ENCODE data around the gene SAA2.
"Not testable (repeated sequence)": the region's sequence is repeated elsewhere in the genome, so short reads cannot be mapped to it uniquely, and the experiment has no call there.

SAA2 gene

GRCh38 chr11:18248561-18248960 lies at the start of gene SAA2:
Gene SAA2, minus strand, starts transcription at chr11:18248668. Its CDS starts 657 bp downstream, at chr11:18248011.
- DNase-seq (ENCODE audit: low read depth), result no peak

DNA sequence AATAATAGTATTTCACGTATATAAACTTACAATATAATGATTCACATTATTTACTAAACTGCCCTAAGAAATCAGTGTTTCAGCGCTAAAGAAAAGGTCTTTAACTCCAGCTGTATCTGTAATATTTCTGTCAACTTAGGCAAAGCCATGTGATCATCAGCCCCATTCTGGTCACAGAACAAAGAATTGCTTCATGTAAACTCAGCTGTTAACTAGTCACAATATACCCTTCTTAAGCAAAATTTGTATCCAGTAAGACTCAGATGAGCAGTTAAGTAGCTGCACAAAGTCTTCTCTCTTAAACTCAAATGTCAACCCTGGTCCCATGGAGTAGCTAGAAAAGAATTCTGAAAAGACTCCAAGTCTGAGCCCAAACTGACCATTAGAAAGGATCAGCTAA lies 46.8 kb upstream of the SAA2 start:
- DNase-seq (ENCODE audit: low read depth), result no peak

DNA sequence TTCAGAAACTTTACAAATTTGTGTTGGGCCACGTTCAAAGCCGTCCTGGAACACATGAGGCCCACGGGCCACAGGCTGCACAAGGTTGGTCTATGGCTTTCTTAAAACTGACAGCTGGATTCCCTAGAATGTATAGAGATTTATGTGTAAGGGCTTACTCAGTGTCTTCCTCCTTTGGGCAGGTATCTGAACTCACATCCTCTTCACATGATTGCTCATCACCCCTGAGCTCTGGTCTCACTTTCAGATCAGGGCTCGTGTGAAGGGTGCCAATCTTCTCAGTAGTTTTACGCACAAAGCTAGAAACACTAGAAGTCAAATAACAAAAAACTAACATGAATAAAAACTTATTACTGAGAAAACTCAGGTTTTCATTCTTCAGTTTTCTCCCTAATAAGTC lies 46.4 kb upstream of the SAA2 start:
- DNase-seq (ENCODE audit: low read depth), result no peak

DNA sequence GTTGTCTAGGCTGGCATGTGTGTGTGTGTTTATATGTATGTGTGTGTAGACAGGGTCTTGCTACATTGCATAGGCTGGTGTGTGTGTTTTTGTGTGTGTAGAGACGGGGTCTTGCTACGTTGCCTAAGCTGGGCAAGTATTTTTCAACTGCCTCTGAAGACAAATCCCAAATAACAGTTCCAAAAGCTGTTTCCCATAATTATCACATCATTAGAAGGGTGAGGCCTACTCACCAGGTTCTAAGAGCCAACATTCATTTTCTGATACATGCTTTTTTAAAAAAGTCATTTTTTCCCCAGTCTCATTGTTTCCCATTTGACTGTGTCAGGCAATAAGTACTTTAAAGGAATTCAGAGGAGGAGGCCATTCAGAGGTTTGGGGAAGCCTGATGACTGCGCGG lies 40.4 kb upstream of the SAA2 start:
- DNase-seq (ENCODE audit: low read depth), result no peak

DNA sequence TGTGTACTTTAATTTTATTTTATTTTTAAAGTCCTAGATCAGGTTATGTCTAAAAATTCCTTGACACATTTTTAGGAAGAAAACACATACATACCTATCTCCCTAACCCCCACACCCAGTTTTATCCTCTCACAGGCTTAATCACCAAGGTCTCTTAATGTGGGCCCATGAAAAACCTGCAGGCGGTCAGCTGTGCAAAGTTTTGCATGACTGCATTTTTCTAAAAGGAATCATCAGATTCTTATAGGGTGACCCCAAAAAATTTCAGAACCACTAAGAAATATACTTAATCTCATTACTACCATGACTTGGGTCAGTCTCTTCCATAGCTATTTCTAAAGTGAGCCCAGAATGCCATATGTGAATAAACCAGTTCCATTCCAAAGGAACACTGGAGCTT lies 37.4 kb upstream of the SAA2 start:
- peak; percentile 39 for DNase-seq (ENCODE audit: low read depth)

GRCh38 chr11:18282626-18283025 lies 34.2 kb upstream of the SAA2 start:
- DNase-seq (ENCODE audit: low read depth), result no peak

- no peak for DNase-seq (ENCODE audit: low read depth)
These were observed 32.1 kb upstream of the SAA2 start for GRCh38 chr11:18280438-18281045.

DNA sequence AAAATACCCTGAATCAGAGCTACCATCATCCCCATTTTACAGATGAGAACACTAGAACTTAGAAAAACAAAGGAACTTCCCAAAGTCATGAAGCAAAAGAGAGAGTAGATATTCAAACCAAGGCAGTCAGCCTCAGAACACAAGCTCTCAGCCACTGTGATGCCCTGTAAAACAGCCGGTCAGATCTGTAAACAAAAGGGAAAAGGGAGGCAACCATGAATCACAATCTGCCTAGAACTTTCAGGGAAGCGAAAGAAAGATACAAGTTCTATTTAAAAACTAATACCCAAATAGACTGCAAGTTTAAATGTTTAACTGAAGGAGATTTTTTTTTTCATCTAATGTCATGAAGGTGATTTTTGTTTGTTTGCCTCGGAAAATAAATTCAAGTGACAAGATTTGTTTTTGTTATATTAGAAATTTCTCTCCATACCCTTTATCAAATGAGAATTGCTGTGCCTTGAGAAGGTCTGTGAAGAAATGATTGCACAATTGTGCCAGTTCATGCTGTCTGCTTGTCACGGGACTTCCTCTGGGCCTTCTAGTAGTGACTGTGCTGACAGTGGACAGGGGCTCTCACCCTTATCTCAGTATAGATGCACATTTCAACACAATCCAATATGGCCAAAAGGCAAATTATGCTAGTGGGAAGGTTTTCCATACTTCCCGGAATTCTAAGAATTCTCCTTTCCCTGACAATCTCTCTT lies 29.2 kb upstream of the SAA2 start:
- no peak for DNase-seq (ENCODE audit: low read depth)

GRCh38 chr11:18271206-18271605 lies 22.7 kb upstream of the SAA2 start:
- no peak for DNase-seq (ENCODE audit: low read depth)

GRCh38 chr11:18270102-18270501 lies 21.6 kb upstream of the SAA2 start:
- no peak for DNase-seq (ENCODE audit: low read depth)

- DNase-seq (ENCODE audit: low read depth), result not testable (repeated sequence)
These were observed 20.8 kb upstream of the SAA2 start for GRCh38 chr11:18269252-18269651.

DNA sequence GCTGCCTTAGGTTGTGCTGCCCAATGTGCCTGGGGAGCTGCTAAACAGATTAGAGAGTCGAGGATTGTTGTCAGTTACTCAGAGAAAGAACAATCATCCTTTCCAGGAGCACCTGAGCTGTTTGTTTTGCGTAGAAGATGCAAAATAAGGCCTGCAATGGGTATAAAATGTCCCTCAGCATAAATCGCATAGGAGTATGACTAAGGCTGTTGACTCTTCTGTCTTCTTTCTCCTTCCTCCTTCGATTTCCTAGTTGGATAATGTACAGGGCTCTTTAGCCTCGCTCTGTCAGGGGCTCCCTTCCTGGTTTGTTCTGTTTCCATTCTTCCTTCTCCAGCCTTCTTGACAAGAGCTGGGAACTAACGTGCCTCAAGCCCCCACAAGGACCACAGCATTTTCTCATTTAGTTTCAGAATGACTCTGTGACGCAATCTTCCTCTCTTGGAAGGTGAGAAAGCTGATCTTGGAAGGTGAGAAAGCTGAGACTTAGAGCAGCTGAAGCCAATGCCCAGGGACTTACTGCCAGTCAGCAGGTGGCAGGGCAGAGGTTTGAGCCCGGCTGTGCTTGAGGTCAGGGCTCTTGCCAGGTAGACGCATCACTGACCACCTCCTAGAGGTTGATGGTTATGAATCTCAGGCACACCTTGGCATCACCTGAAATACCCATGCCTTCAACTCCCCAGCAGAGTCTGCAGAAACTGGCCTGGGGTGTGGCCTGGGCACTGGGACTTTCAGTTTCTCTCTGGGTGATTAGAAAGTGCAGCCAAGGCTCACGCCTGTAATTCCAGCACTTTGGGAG lies 19.1 kb upstream of the SAA2 start:
- not testable (repeated sequence) for DNase-seq (ENCODE audit: low read depth)

DNA sequence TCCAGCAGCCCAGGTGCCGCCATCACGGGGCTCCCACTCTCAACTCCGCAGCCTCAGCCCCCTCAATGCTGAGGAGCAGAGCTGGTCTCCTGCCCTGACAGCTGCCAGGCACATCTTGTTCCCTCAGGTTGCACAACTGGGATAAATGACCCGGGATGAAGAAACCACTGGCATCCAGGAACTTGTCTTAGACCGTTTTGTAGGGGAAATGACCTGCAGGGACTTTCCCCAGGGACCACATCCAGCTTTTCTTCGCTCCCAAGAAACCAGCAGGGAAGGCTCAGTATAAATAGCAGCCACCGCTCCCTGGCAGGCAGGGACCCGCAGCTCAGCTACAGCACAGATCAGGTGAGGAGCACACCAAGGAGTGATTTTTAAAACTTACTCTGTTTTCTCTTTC lies 17.5 kb upstream of the SAA2 start, which contains the start of gene SAA1:
Gene SAA1, plus strand, starts transcription at position 316 of the 400 bp plus-strand sequence. CDS start 624 bp downstream, outside the sequence.
- no peak for DNase-seq (ENCODE audit: low read depth)

- DNase-seq (ENCODE audit: low read depth), result no peak
These were observed 16.4 kb upstream of the SAA2 start for GRCh38 chr11:18264677-18265555.

GRCh38 chr11:18264035-18264434 lies 15.6 kb upstream of the SAA2 start:
- DNase-seq (ENCODE audit: low read depth), result no peak

- DNase-seq (ENCODE audit: low read depth), result not testable (repeated sequence)
These were observed 14.3 kb upstream of the SAA2 start for GRCh38 chr11:18262681-18263350.

DNA sequence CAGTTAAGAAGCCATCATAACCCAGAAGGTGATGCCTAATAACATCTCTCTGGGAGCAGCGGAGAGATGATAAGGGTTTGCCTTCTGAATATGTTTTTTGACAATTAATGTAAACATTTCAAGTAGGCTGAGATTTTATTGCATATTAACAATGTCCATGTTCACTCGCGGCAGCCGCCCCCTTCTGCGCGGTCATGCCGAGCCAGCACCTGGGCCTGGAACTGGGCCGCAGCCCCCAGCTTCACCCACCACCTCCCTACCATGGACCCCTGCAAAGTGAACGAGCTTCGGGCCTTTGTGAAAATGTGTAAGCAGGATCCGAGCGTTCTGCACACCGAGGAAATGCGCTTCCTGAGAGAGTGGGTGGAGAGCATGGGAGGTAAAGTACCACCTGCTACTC lies 13.3 kb upstream of the SAA2 start:
- no peak for DNase-seq (ENCODE audit: low read depth)

GRCh38 chr11:18259259-18259658 lies 10.8 kb upstream of the SAA2 start:
- DNase-seq (ENCODE audit: low read depth), result no peak

- no peak for DNase-seq (ENCODE audit: low read depth)
These were observed 6.4 kb upstream of the SAA2 start for GRCh38 chr11:18254781-18255361.

DNA sequence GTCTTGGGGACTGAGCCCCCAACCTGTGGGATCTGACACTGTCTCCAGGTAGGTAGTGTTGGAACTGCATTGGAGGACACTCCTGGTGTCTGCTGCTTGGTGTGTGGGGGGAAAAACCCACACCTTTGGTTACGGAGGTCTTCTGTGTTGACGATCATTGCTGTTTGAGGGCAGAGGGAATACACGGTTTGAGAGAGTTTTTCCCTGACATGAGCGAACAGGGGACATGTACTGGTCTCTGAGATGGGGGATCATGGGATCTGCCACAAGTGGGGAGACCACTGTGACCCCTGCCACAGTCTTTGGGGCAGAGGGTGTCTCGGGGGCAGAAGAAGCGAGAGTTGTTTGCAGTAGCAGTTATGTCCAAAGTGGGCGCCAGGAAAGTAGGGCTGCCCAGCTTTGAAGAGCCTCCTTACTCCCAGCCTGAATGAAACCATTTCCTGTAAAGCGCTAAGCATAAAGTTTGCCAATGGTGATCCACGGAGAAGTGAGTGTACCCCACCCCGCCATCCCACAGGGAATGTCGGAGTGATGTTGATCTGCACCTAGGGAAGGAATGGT lies 5.4 kb upstream of the SAA2 start:
- no peak for DNase-seq (ENCODE audit: low read depth)

DNA sequence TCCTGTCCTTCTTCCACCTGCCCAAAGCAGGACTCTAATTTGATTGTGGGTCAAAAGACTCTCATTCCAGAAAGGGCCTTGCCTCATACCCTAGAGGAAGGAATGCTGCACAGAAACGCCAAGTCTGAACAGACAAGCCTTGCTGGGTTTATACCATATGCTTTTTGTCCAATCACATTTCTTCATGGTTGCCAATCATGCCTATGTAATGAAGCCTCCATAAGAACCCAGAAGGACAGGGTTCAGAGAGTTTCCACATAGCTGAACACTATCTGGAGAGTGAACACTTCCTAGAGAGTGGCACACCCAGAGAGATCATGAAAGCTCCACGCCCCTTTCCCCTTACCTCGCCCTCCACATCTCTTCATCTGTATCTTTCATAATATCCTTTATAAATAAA lies 4.8 kb upstream of the SAA2 start:
- DNase-seq (ENCODE audit: low read depth), result no peak
